Diencephalon (tissue), 1 donor: ENCODE data around the gene ACVR2B. TPM values are rescaled to one million over a fixed set of nuclear protein-coding genes. Genes with fewer than 3 reads are reported as not detected.

ENCODE experiments used
- small RNA-seq: library from RNA; depleted of rRNA; stranded (forward); fragments of <200 nt; gene quantifications from one replicate; pipeline ENCODE3, GENCODE V24; 2014
- total RNA-seq: library from RNA; depleted of rRNA; stranded (reverse); fragments of >200 nt; gene quantifications from one replicate; pipeline ENCODE4 v1.2.3, GENCODE V29; 2014

The ACVR2B gene
- total RNA-seq = 43.6 TPM

GRCh38 chr3:38453075-38453912 is at the start of gene ACVR2B:
ACVR2B (plus strand) TSS chr3:38453890; CDS start chr3:38454323, 433 bp downstream.

GRCh38 chr3:38496131-38496910 is 42.6 kb downstream of the ACVR2B start, which contains the start of gene EXOG:
EXOG (plus strand) TSS chr3:38496340; CDS start chr3:38496368, 28 bp downstream.

Small RNAs within 50 kb of the gene (small RNA-seq; reads per million reads assigned to genes)
- not detected for gene RF00019

Other genes starting within 250 kb of the ACVR2B start
- 0.69 TPM for gene SLC22A13, start 188.1 kb upstream of the ACVR2B start, total RNA-seq
- 0.69 TPM for gene SLC22A14, start 171.6 kb upstream of the ACVR2B start, total RNA-seq
- gene XYLB, start 107.1 kb upstream of the ACVR2B start, total RNA-seq = 6.5 TPM
- 22.1 TPM for gene EXOG, start 42.5 kb downstream of the ACVR2B start, total RNA-seq
- gene SCN5A, start 195.8 kb downstream of the ACVR2B start, total RNA-seq = 2.8 TPM